CD4-positive, alpha-beta memory T cell (primary cell): Measurements from ENCODE around the gene ZP1. TPM values are rescaled to one million over a fixed set of nuclear protein-coding genes. Genes with fewer than 3 reads are reported as not detected.

ENCODE experiments used
- polyA plus RNA-seq, 2 donors: library from polyadenylated mRNA; unstranded; fragments of 300-500 nt; fragmentation: Illumina TruSeq; gene quantifications; one replicate each; pipeline ENCODE4 v1.2.3, GENCODE V29; 2021
- total RNA-seq, 2 experiments: library from RNA; stranded (reverse); gene quantifications; one replicate each; pipeline ENCODE4 v1.2.3, GENCODE V29; 2021

Gene ZP1
- total and polyA plus RNA-seq, 4 experiments from 2014 or later, result 0.33 to 0.50 (median 0.41) TPM; not detected in 1

Other genes starting within 250 kb of the ZP1 start
- not detected for gene MS4A8, start 167.9 kb upstream of the ZP1 start, total RNA-seq
- not detected for gene MS4A8, start 167.9 kb upstream of the ZP1 start, polyA plus RNA-seq
- not detected for gene MS4A18, start 142.8 kb upstream of the ZP1 start, total RNA-seq
- not detected for gene MS4A18, start 142.8 kb upstream of the ZP1 start, polyA plus RNA-seq
- not detected for gene MS4A15, start 110.7 kb upstream of the ZP1 start, total RNA-seq
- not detected for gene MS4A15, start 110.7 kb upstream of the ZP1 start, polyA plus RNA-seq
- gene MS4A10, start 82.2 kb upstream of the ZP1 start, total RNA-seq, result not detected
- gene MS4A10, start 82.2 kb upstream of the ZP1 start, polyA plus RNA-seq, result not detected
- 1 to 10 TPM; 7.5 to 9.6 TPM for gene CCDC86, start 25.4 kb upstream of the ZP1 start, total RNA-seq
- gene CCDC86, start 25.4 kb upstream of the ZP1 start, polyA plus RNA-seq, result 10 to 100 TPM; 12.5 to 17.2 TPM
- 1 to 10 TPM; 3.6 TPM for gene PTGDR2, start 11.6 kb upstream of the ZP1 start, total RNA-seq
- 1 to 10 TPM; 1.9 to 3.5 TPM for gene PTGDR2, start 11.6 kb upstream of the ZP1 start, polyA plus RNA-seq
- gene PRPF19, start 39.0 kb downstream of the ZP1 start, total RNA-seq, result 10 to 100 TPM; 97.4 to 99.2 TPM
- 10 to 100 TPM; 10.8 to 17.1 TPM for gene PRPF19, start 39.0 kb downstream of the ZP1 start, polyA plus RNA-seq
- 10 to 100 TPM; 66.9 to 68.0 TPM for gene TMEM109, start 46.6 kb downstream of the ZP1 start, total RNA-seq
- 100 to 1,000 TPM; 195 to 333 TPM for gene TMEM109, start 46.6 kb downstream of the ZP1 start, polyA plus RNA-seq
- gene TMEM132A, start 56.9 kb downstream of the ZP1 start, total RNA-seq, result under 1 TPM; 0.78 to 0.93 TPM
- not detected for gene TMEM132A, start 56.9 kb downstream of the ZP1 start, polyA plus RNA-seq
- 1 to 10 TPM; 4.6 to 5.4 TPM for gene SLC15A3, start 84.6 kb downstream of the ZP1 start, total RNA-seq
- under 1 TPM in 1 of 2 donors, not detected in 1; 0.29 TPM for gene SLC15A3, start 84.6 kb downstream of the ZP1 start, polyA plus RNA-seq
- 100 to 1,000 TPM; 414 to 428 TPM for gene CD6, start 104.1 kb downstream of the ZP1 start, total RNA-seq
- gene CD6, start 104.1 kb downstream of the ZP1 start, polyA plus RNA-seq, result 100 to 1,000 TPM; 281 to 298 TPM
- 100 to 1,000 TPM; 283 to 289 TPM for gene CD5, start 234.9 kb downstream of the ZP1 start, total RNA-seq
- 100 to 1,000 TPM; 170 to 323 TPM for gene CD5, start 234.9 kb downstream of the ZP1 start, polyA plus RNA-seq